ENCODE results near the gene PRKAG1. TPM values are rescaled to one million over a fixed set of nuclear protein-coding genes. Genes with fewer than 3 reads are reported as not detected.

Gene PRKAG1
- total RNA-seq, 2 donors from 2014 or later = 49.5 to 54.8 TPM

- Histone ChIP-seq H3K9me3 (no peaks in the 10 kb centered on the region), H3K27ac (no peak overlapping the region), H3K36me3 (no peaks in the 10 kb centered on the region), H3K27me3 (peaks cover 44% of the 10 kb centered on the region), H3K4me1 (peaks cover 27% of the 10 kb centered on the region), H3K4me3 (peak overlapping the region; percentile 45), H3K9ac (ENCODE audit: low read depth in 2 of 2, low read length in 2 of 2) (peak overlapping the region in 1 of 2 donors; percentile 35)
- intact Hi-C loops (cut with DNase I) = no loop called here
- DNase-seq = no peak
- no peak for TF ChIP-seq CTCF (IDR thresholded peaks at IDR 0.05)
These were observed 20.7 kb downstream of the PRKAG1 start for GRCh38 chr12:48997719-48998496.

- peak; percentile 63 for TF ChIP-seq CTCF (IDR thresholded peaks at IDR 0.05)
- Histone ChIP-seq H3K27me3 (peaks cover 49% of the 10 kb centered on the region), H3K4me3 (peak overlapping the region; percentile 45), H3K4me1 (peaks cover 27% of the 10 kb centered on the region), H3K36me3 (no peaks in the 10 kb centered on the region), H3K9ac (ENCODE audit: low read depth in 2 of 2, low read length in 2 of 2) (peak overlapping the region in 1 of 2 donors; percentile 35), H3K27ac (no peak overlapping the region), H3K9me3 (no peaks in the 10 kb centered on the region)
- peak; percentile 82 for DNase-seq
- intact Hi-C loops (cut with DNase I) = no loop called here
These were observed 21.5 kb downstream of the PRKAG1 start for GRCh38 chr12:48996794-48997718.

- Histone ChIP-seq H3K27ac (no peak overlapping the region), H3K9me3 (no peaks in the 10 kb centered on the region), H3K36me3 (no peaks in the 10 kb centered on the region), H3K9ac (ENCODE audit: low read depth in 2 of 2, low read length in 2 of 2) (no peak overlapping the region), H3K4me3 (peak overlapping the region; percentile 3), H3K27me3 (peaks cover 45% of the 10 kb centered on the region), H3K4me1 (peaks cover 27% of the 10 kb centered on the region)
- TF ChIP-seq CTCF (IDR thresholded peaks at IDR 0.05) = peak; percentile 88
- DNase-seq = peak; percentile 87
- intact Hi-C loops (cut with DNase I) = no loop called here
These were observed 23.3 kb downstream of the PRKAG1 start for GRCh38 chr12:48995086-48995879.

GRCh38 chr12:48994224-48995085, 24.1 kb downstream of the PRKAG1 start:
- Histone ChIP-seq H3K9me3 (no peaks in the 10 kb centered on the region), H3K27ac (no peak overlapping the region), H3K9ac (ENCODE audit: low read depth in 2 of 2, low read length in 2 of 2) (no peak overlapping the region), H3K4me1 (peaks cover 22% of the 10 kb centered on the region), H3K27me3 (peaks cover 45% of the 10 kb centered on the region), H3K36me3 (no peaks in the 10 kb centered on the region), H3K4me3 (no peak overlapping the region)
- intact Hi-C loops (cut with DNase I) = no loop called here
- no peak for TF ChIP-seq CTCF (IDR thresholded peaks at IDR 0.05)
- DNase-seq = no peak
